Mesodermal cell (in vitro differentiated cells): ENCODE results near the gene ACVRL1.

Experiments used
- H3K27ac ChIP-seq: 2 replicates; pipeline ENCODE4 v1.7.0; 2013; ENCODE audit warnings: mild to moderate bottlenecking, low read depth, low read length, moderate library complexity; ENCODE audit not compliant: severe bottlenecking
- H3K36me3 ChIP-seq: 2 replicates; pipeline ENCODE4 v1.7.1; 2013; ENCODE audit warnings: mild to moderate bottlenecking, low read length, moderate library complexity; ENCODE audit not compliant: control insufficient read depth, insufficient read depth
- H3K4me1 ChIP-seq: one replicate; pipeline ENCODE4 v1.7.1; 2013; ENCODE audit warnings: mild to moderate bottlenecking, low read length; ENCODE audit not compliant: insufficient read depth, control insufficient read depth, poor library complexity, severe bottlenecking
- H3K4me3 ChIP-seq: 2 replicates; pipeline ENCODE4 v1.7.0; 2013; ENCODE audit warnings: low read length, control low read depth, mild to moderate bottlenecking; ENCODE audit not compliant: insufficient read depth, poor library complexity, severe bottlenecking; ENCODE audit errors: extremely low read depth
- H3K9me3 ChIP-seq: 2 replicates; pipeline ENCODE4 v1.7.1; 2013; ENCODE audit warnings: mild to moderate bottlenecking, low read length, moderate library complexity; ENCODE audit not compliant: control insufficient read depth
- WGBS, 2 experiments: methylation state at CpG; one replicate each; pipeline ENCODE4 v1.1.5; 2013; ENCODE audit warnings: missing lambda C conversion rate in 2 of 2; ENCODE audit not compliant: insufficient coverage in 2 of 2; 5-methylcytosine and 5-hydroxymethylcytosine counted together

The ACVRL1 gene

GRCh38 chr12:51900323-51900889 is 6.9 kb upstream of the ACVRL1 start:
- no peak overlapping the region for H3K4me3 ChIP-seq
- no peak overlapping the region for H3K27ac ChIP-seq
- no peaks in the 10 kb centered on the region for H3K9me3 ChIP-seq
- H3K36me3 ChIP-seq = no peaks in the 10 kb centered on the region
- H3K4me1 ChIP-seq = peaks cover 35% of the 10 kb centered on the region
- 95 to 97% methylated on average over 43 of the region's 43 CpGs for WGBS, 2 experiments

- no peaks in the 10 kb centered on the region for H3K9me3 ChIP-seq
- H3K4me3 ChIP-seq = no peak overlapping the region
- H3K27ac ChIP-seq = no peak overlapping the region
- H3K36me3 ChIP-seq = no peaks in the 10 kb centered on the region
- WGBS, 2 experiments = 90 to 93% methylated on average over 6 to 10 of the region's 14 CpGs
- H3K4me1 ChIP-seq = peaks cover 43% of the 10 kb centered on the region
Measured at GRCh38 chr12:51901121-51901817, 6.0 kb upstream of the ACVRL1 start.

- Histone ChIP-seq H3K36me3 (no peaks in the 10 kb centered on the region), H3K9me3 (no peaks in the 10 kb centered on the region), H3K4me3 (no peak overlapping the region), H3K27ac (no peak overlapping the region), H3K4me1 (peaks cover 43% of the 10 kb centered on the region)
- 92 to 97% methylated on average over 9 to 10 of the region's 11 CpGs for WGBS, 2 experiments
Measured at GRCh38 chr12:51901881-51902280, 5.4 kb upstream of the ACVRL1 start.

GRCh38 chr12:51904951-51905470 is 2.3 kb upstream of the ACVRL1 start:
- H3K27ac ChIP-seq = peak overlapping the region; percentile 89
- no peaks in the 10 kb centered on the region for H3K9me3 ChIP-seq
- H3K4me3 ChIP-seq = no peak overlapping the region
- peaks cover 35% of the 10 kb centered on the region for H3K4me1 ChIP-seq
- H3K36me3 ChIP-seq = no peaks in the 10 kb centered on the region

- H3K4me1 ChIP-seq = peaks cover 40% of the 10 kb centered on the region
- peak overlapping the region; percentile 89 for H3K27ac ChIP-seq
- H3K4me3 ChIP-seq = no peak overlapping the region
- WGBS, 2 experiments = 64 to 65% methylated on average over 11 to 13 of the region's 18 CpGs
- no peaks in the 10 kb centered on the region for H3K36me3 ChIP-seq
- H3K9me3 ChIP-seq = no peaks in the 10 kb centered on the region
Measured at GRCh38 chr12:51905471-51906429, 1.6 kb upstream of the ACVRL1 start.

GRCh38 chr12:51906430-51907082 is 748 bp upstream of the ACVRL1 start:
- no peaks in the 10 kb centered on the region for H3K36me3 ChIP-seq
- H3K27ac ChIP-seq = peak overlapping the region; percentile 89
- peak overlapping the region; percentile 42 for H3K4me3 ChIP-seq
- WGBS, 2 experiments = 64 to 70% methylated on average over 12 to 14 of the region's 23 CpGs
- no peaks in the 10 kb centered on the region for H3K9me3 ChIP-seq
- peaks cover 48% of the 10 kb centered on the region for H3K4me1 ChIP-seq

GRCh38 chr12:51907856-51908425 is 637 bp downstream of the ACVRL1 start:
- Histone ChIP-seq H3K4me1 (peaks cover 55% of the 10 kb centered on the region), H3K4me3 (peak overlapping the region; percentile 42), H3K27ac (no peak overlapping the region), H3K9me3 (no peaks in the 10 kb centered on the region), H3K36me3 (no peaks in the 10 kb centered on the region)
- 80 to 86% methylated on average over 5 to 7 of the region's 7 CpGs for WGBS, 2 experiments

- 93 to 96% methylated on average over 8 to 9 of the region's 9 CpGs for WGBS, 2 experiments
Measured at GRCh38 chr12:51908876-51909592, 1.7 kb downstream of the ACVRL1 start.

GRCh38 chr12:51910168-51910567 is 2.9 kb downstream of the ACVRL1 start:
- 100% methylated on average over 3 to 4 of the region's 6 CpGs for WGBS, 2 experiments
- peaks cover 3% of the 10 kb centered on the region for H3K36me3 ChIP-seq
- peaks cover 55% of the 10 kb centered on the region for H3K4me1 ChIP-seq
- H3K9me3 ChIP-seq = no peaks in the 10 kb centered on the region
- H3K4me3 ChIP-seq = no peak overlapping the region
- H3K27ac ChIP-seq = no peak overlapping the region

More at GRCh38 chr12:51908876-51909592, 1.7 kb downstream of the ACVRL1 start:
- no peaks in the 10 kb centered on the region for H3K36me3 ChIP-seq
- no peak overlapping the region for H3K27ac ChIP-seq
- no peak overlapping the region for H3K4me3 ChIP-seq
- peaks cover 58% of the 10 kb centered on the region for H3K4me1 ChIP-seq
- H3K9me3 ChIP-seq = no peaks in the 10 kb centered on the region
